Coronary artery (tissue), 2 donors: ENCODE data around the gene TMBIM4.
A peak's percentile ranks its signal among the peaks of the same experiment; 100 is the strongest.
"Not testable (repeated sequence)": the region's sequence is repeated elsewhere in the genome, so short reads cannot be mapped to it uniquely, and the experiment has no call there.

Experiments used
- DNase-seq: peaks from one replicate; pipeline ENCODE4 v3.0.0-alpha.2; 2017; ENCODE audit warnings: low spot score
- H3K27ac ChIP-seq, 2 donors: fragments of 200-600 bp; sonication (generic); one replicate each; pipeline ENCODE4 v1.5.1; 2016 to 2019
- H3K4me3 ChIP-seq: fragments of 200-600 bp; sonication (generic); 2 replicates; pipeline ENCODE4 v1.5.1; 2016; ENCODE audit warnings: mild to moderate bottlenecking, moderate library complexity
- TF ChIP-seq, protein P1 (sequence below): fragments of 200-600 bp; sonication (generic); IDR thresholded peaks from one replicate; pipeline ENCODE4 v1.5.1; 2019; ENCODE audit warnings: antibody characterized with exemption

The TMBIM4 gene

DNA sequence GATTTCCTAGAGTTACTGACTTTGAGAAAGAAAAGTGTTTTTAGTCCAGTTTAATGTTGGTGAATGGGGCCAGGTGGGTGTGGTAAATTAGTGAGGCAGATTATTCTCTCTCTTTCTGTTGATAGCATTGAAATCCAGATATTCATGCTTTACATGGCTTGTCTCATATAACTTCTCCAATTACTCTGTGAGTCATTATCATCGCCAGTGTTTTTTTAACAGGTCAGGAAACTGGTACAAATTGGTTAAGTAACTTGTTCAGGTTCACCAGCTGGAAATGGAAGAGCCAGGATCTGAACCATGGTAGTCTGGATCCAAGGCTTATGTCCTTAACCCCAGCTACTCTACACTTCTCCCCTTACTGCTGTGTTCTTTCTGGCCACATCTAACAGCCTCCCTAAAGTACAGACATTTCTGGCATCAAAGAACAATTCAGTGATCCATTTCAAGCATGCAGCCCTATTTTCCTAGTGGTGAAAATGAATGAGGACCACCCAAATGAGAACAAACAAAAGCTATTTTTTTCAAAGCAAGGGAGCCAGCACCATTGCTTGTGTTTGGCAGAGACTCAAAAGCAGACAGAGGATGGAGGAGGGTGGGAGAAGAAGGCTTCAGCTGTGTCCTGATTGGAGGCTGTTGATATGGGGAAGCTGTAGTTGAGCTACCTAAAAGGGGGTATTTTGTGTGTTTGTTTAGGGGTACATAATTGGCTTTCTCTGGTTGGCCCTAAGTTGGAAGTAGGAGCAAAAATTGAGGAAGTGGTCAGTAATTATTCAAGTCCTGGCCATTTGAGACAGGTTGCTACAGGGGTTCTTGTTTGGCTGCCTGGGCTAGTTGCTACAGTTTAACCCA, 20.9 kb upstream of the TMBIM4 start:
- no peak for DNase-seq
- Histone ChIP-seq H3K27ac (peak overlapping the region; percentile 63 to 86), H3K4me3 (peak overlapping the region; percentile 72)
- TF ChIP-seq, protein P1, sequence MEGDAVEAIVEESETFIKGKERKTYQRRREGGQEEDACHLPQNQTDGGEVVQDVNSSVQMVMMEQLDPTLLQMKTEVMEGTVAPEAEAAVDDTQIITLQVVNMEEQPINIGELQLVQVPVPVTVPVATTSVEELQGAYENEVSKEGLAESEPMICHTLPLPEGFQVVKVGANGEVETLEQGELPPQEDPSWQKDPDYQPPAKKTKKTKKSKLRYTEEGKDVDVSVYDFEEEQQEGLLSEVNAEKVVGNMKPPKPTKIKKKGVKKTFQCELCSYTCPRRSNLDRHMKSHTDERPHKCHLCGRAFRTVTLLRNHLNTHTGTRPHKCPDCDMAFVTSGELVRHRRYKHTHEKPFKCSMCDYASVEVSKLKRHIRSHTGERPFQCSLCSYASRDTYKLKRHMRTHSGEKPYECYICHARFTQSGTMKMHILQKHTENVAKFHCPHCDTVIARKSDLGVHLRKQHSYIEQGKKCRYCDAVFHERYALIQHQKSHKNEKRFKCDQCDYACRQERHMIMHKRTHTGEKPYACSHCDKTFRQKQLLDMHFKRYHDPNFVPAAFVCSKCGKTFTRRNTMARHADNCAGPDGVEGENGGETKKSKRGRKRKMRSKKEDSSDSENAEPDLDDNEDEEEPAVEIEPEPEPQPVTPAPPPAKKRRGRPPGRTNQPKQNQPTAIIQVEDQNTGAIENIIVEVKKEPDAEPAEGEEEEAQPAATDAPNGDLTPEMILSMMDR = no peak

DNA sequence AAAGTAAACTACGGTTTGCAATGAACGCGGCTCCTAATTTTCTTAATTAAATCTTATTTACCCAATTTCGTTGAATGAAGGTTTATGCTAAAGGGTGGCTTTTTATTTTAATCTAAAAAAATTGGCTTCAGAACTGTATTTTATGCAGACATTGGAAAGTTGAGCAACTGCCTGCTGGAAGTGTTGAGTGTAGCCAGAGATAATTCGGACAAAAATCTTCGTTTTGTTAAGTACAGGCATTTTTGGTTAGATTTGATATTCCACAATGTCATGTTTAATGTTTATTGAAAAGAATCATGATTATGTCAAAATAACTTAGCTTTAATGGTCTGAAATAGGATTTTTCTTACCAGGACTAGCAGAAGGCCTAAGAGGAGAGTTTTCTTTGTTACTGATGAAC, 20.1 kb upstream of the TMBIM4 start:
- TF ChIP-seq, protein P1 = no peak
- no peak for DNase-seq

DNA sequence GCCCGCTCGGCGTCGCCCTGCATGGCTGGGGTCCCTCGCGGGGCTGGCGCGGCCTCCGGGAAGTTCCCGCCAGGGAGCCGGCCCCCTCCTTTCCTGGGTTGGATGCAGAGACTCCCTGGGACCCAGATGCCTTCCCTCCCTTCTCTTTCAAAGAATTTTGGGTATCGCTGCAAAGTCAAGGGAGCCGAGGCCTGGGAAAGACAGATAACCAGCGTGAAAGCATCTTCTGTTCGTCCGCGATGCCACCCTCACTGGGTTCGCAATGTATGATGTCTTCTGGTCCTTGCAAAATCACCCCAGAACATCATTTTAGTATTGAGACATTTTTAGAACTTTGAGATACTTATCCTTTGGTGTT, 19.7 kb upstream of the TMBIM4 start:
- Histone ChIP-seq H3K27ac (peak overlapping the region; percentile 86), H3K4me3 (peak overlapping the region; percentile 72)
- TF ChIP-seq, protein P1 = no peak
- DNase-seq = no peak

More for the DNA sequence above, 20.1 kb upstream of the TMBIM4 start:
- peak overlapping the region; percentile 86 for H3K27ac ChIP-seq
- H3K4me3 ChIP-seq = peak overlapping the region; percentile 72

DNA sequence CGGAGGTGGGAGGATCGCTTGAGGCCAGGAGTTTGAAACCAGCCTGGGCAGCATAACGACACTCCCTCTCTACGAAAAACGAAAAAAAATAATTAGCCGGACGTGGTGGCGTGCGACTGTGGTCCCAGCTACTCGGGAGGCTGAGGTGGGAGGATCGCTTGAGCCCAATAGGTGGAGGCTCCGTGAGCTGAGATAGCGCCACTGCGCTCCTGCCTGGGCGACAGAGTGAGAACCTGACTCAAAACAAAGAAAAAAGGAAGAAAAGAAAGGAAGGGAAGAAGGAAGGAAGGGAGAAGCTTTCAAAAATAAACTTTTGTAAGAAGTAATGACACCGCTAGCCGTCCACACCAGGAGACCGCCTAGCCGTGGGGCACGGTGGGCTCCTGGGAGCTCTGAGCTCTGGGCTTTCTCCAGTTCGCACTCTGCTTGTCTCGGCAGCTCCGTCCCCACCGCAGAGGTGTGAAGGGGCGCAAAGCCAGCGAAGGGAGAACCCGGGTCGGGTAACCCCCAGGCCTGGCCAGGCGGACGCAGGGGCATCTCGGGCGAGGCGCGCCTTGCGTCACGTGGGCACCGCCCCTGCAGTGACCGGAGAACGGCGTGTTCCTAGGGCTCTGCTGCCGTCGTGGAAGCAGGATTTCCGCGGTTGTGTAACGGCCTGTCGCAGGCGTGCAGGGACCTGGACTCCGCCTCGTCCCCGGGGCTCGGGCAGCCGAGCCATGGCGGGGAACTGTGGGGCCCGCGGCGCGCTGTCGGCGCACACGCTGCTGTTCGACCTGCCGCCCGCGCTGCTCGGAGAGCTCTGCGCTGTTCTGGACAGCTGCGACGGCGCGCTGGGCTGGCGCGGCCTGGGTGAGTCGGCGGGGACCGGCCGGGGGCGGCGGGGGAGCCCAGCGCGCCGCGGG, 19.0 kb upstream of the TMBIM4 start, which contains the start of gene IRAK3:
Gene IRAK3 (plus strand): TSS at position 631 of the 902 bp plus-strand sequence. CDS start 86 bp downstream, at position 717.
- peak within 1 kb of the TSS; percentile 86 for H3K27ac ChIP-seq
- DNase-seq = peak; percentile 94
- peak within 1 kb of the TSS; percentile 72 for H3K4me3 ChIP-seq
- TF ChIP-seq, protein P1 = no peak

DNA sequence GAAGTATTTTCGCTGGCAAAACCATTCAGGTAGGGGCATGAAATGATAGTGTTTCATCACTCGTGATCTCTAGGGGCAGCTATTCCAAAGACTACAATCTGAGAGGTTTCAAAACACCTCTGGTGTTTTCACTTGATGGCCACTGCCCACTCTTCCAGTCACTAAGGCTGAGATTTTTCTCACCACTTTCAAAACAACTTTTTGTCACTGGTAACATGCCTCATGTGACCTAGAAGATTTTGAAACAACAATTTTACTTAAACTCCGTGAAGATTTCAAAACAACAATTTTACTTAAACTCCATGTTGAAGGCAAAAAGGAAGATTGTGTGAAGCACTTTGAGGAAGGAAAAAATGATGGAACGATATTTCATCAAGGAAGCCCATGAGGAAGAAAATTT, 18.0 kb upstream of the TMBIM4 start:
- TF ChIP-seq, protein P1 = no peak
- no peak for DNase-seq
- H3K27ac ChIP-seq = peak overlapping the region in 1 of 2 donors; percentile 86
- no peak overlapping the region for H3K4me3 ChIP-seq

DNA sequence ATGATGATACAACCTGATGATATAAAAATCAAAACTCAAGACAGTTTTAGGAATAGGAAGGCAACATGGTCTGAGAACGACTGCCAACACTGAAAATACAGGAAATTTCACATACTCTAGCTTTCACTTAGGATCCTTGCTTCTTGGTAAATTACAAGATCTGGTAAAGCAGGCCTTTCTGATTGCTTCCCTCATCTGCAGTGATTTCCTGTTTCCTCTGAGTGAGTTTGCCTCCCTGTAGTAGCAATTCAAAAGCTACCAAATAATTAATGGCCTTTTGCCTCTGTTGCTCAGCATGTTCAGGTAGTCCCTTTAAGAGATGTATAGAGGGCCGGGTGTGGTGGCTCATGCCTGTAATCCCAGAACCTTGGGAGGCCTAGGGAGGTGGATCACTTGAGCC, 17.2 kb upstream of the TMBIM4 start:
- TF ChIP-seq, protein P1 = no peak
- no peak for DNase-seq
- H3K4me3 ChIP-seq = no peak overlapping the region
- peak overlapping the region in 1 of 2 donors; percentile 86 for H3K27ac ChIP-seq

DNA sequence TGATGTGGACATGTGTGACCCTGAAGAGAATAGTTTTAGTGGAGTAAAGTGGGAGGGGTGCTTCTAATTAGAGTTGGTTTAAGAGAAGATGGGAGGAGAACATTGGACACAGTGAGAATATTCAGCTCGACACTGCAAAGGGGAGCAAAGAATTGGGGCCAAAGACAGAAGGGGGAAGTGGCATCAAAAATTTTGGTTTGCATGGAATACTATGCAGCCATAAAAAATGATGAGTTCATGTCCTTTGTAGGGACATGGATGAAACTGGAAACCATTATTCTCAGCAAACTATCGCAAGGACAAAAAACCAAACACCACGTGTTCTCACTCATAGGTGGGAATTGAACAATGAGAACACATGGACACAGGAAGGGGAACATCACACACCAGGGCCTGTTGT, 15.0 kb upstream of the TMBIM4 start:
- not testable (repeated sequence) for H3K4me3 ChIP-seq, H3K27ac ChIP-seq, DNase-seq
